Kidney (tissue), 22 donors: ENCODE results near the gene PUS7L. TPM values are rescaled to one million over a fixed set of nuclear protein-coding genes. Genes with fewer than 3 reads are reported as not detected.

ENCODE experiments used
- DNase-seq, 5 donors: peaks; one replicate each; pipeline ENCODE4 v3.0.0-alpha.2; 2013 to 2020
- FAIRE-seq: peaks from 2 replicates; lab custom pipeline; 2012; peaks lifted over from hg19 to GRCh38; lab: Jason Lieb, UNC
- H3K27ac ChIP-seq, 2 donors: one replicate each; pipeline ENCODE4 v1.7.0; 2013; ENCODE audit warnings: low read depth in 2 of 2, low read length in 2 of 2, inconsistent platforms in 1 of 2
- H3K27me3 ChIP-seq: one replicate; pipeline ENCODE4 v1.7.1; 2013; ENCODE audit warnings: low read length, inconsistent platforms; ENCODE audit not compliant: control insufficient read depth, insufficient read depth
- H3K36me3 ChIP-seq, 3 donors: one replicate each; pipeline versions ENCODE4 v1.7.0 to v1.7.1; 2013; ENCODE audit warnings: low read length in 3 of 3, control low read depth in 1 of 3, inconsistent platforms in 1 of 3; ENCODE audit not compliant: insufficient read depth in 3 of 3, control insufficient read depth in 2 of 3
- H3K4me1 ChIP-seq, 3 donors: one replicate each; pipeline versions ENCODE4 v1.7.0 to v1.7.1; 2013; ENCODE audit warnings: low read length in 3 of 3, inconsistent platforms in 1 of 3, low read depth in 1 of 3; ENCODE audit not compliant: control insufficient read depth in 2 of 3, insufficient read depth in 2 of 3
- H3K4me3 ChIP-seq, 3 donors: one replicate each; pipeline versions ENCODE4 v1.7.0 to v1.8.1; 2013; ENCODE audit warnings: low read length in 3 of 3, control low read depth in 1 of 3, inconsistent platforms in 1 of 3
- H3K9ac ChIP-seq, 3 donors: one replicate each; pipeline versions ENCODE4 v1.7.0 to v1.7.1; 2013; ENCODE audit warnings: low read length in 3 of 3, control low read depth in 1 of 3, inconsistent platforms in 1 of 3
- H3K9me3 ChIP-seq, 3 donors: one replicate each; pipeline versions ENCODE4 v1.7.0 to v1.7.1; 2013; ENCODE audit warnings: low read length in 3 of 3, control low read depth in 1 of 3, inconsistent platforms in 1 of 3; ENCODE audit not compliant: control insufficient read depth in 2 of 3, insufficient read depth in 1 of 3
- CTCF ChIP-seq: IDR thresholded peaks from 3 replicates; pipeline ENCODE4 v1.5.1; 2012; ENCODE audit warnings: mild to moderate bottlenecking, moderate library complexity, borderline replicate concordance; ENCODE audit not compliant: insufficient read depth; ENCODE audit errors: extremely low read depth
- intact Hi-C: fragments of 100-400 bp; cut with DNase I; formaldehyde crosslinking; loops from one replicate; pipeline ENCODE4 v1.11.1; 2022
- long read RNA-seq, 10 donors: library from polyadenylated mRNA in 1 of 10; unstranded in 1 of 10; transcript quantifications; one replicate each; pipeline ENCODE4 v2.0.0 and lab custom pipeline, GENCODE V29; 2021 to 2026
- polyA plus RNA-seq: library from polyadenylated mRNA; stranded (reverse); fragments of 350-450 nt; fragmentation: Illumina TruSeq; extraction: RNeasy Lipid Tissue Mini Kit (QIAGEN cat#74804); gene quantifications from one replicate; pipeline ENCODE4 v1.2.3, GENCODE V29; 2014; ENCODE audit warnings: low read depth, low replicate concordance; ENCODE audit not compliant: insufficient read depth
- total RNA-seq: library from RNA; stranded (reverse); fragmentation: NEBNext Ultra II Directional; extraction: Animal tissue kit (Norgen Biotek cat#: 25700); gene quantifications from one replicate; pipeline ENCODE4 v1.2.1, GENCODE V29; 2021
- donor health status: control.
- donor health status: control.
- donor health status: control.
- donor health status: control.
- donor health status: control.
- donor health status: DM: yes; HTN: yes; CAD: no.
- donor health status: Normal renal cell carcinoma (clear cell type).

The PUS7L gene
- total RNA-seq (14.5 TPM), polyA plus RNA-seq (1.8 TPM)
- long read RNA-seq, donor 1, full-length matches to known transcripts: 2 of 2 reads
- long read RNA-seq, donor 1, partial matches to known transcripts: 0 of 2 reads
- long read RNA-seq, donor 1, other reads (novel, unspliced or antisense): 0 of 2 reads
- long read RNA-seq, donor 2: 0 reads
- long read RNA-seq, donor 3: 0 reads
- long read RNA-seq, donor 4, full-length matches to known transcripts: 1 of 1 reads
- long read RNA-seq, donor 4, partial matches to known transcripts: 0 of 1 reads
- long read RNA-seq, donor 4, other reads (novel, unspliced or antisense): 0 of 1 reads
- long read RNA-seq, donor 5: 0 reads
- long read RNA-seq, donor 6, partial matches to known transcripts: 0 of 1 reads
- long read RNA-seq, donor 6, other reads (novel, unspliced or antisense): 0 of 1 reads
- long read RNA-seq, donor 7, partial matches to known transcripts: 0 of 2 reads
- long read RNA-seq, donor 7, other reads (novel, unspliced or antisense): 2 of 2 reads
- long read RNA-seq, donor 8, partial matches to known transcripts: 0 of 1 reads
- long read RNA-seq, donor 8, other reads (novel, unspliced or antisense): 0 of 1 reads
- long read RNA-seq, donor 9: 0 reads
- long read RNA-seq, donor 10: 0 reads

- FAIRE-seq (peak; percentile 80), DNase-seq (peak; percentile 97 to 99 (median 97))
- peak within 1 kb of the TSS; percentile 82 to 88 for H3K27ac ChIP-seq
- intact Hi-C loops: no loop called here
- H3K4me1 ChIP-seq: peaks cover 2 to 15% (median 14%) of the 10 kb centered on the region in 3 donors
- peak within 1 kb of the TSS; percentile 79 to 96 (median 81) for H3K9ac ChIP-seq
- TF ChIP-seq CTCF: peak; percentile 38
- H3K36me3 ChIP-seq: peaks cover 0 to 3% (median 0%) of the 10 kb centered on the region in 3 donors
- H3K4me3 ChIP-seq: peak within 1 kb of the TSS; percentile 90 to 96 (median 95)
- H3K27me3 ChIP-seq: no peaks in the 10 kb centered on the region
- no peaks in the 10 kb centered on the region for H3K9me3 ChIP-seq
Measured at GRCh38 chr12:43758728-43759563, at the start of gene PUS7L, which contains the start of gene IRAK4. TSS of gene PUS7L (minus strand) at chr12:43758790. CDS start at chr12:43755245, 3,545 bp downstream. TSS of gene IRAK4 (plus strand) at chr12:43758951. CDS start at chr12:43768112, 9,161 bp downstream.

- TF ChIP-seq CTCF: no peak
- no peaks in the 10 kb centered on the region for H3K27me3 ChIP-seq
- FAIRE-seq (no peak), DNase-seq (no peak)
- intact Hi-C loops: no loop called here
- H3K4me1 ChIP-seq: peaks cover 0 to 3% (median 0%) of the 10 kb centered on the region in 3 donors
- no peak overlapping the region for H3K27ac ChIP-seq
- H3K36me3 ChIP-seq: peaks cover 0 to 4% (median 0%) of the 10 kb centered on the region in 3 donors
- H3K9ac ChIP-seq: no peak overlapping the region
- peak overlapping the region in 1 of 3 donors; percentile 79 for H3K4me3 ChIP-seq
- H3K9me3 ChIP-seq: no peaks in the 10 kb centered on the region
Measured at GRCh38 chr12:43807386-43807785, 48.8 kb upstream of the PUS7L start.

GRCh38 chr12:43806737-43807072, 48.1 kb upstream of the PUS7L start:
- intact Hi-C loops: no loop called here
- H3K4me3 ChIP-seq: peak overlapping the region; percentile 79 to 87 (median 82)
- no peak for DNase-seq
- H3K36me3 ChIP-seq: peaks cover 0 to 4% (median 0%) of the 10 kb centered on the region in 3 donors
- peak overlapping the region; percentile 96 to 99 for H3K27ac ChIP-seq
- no peak for TF ChIP-seq CTCF
- no peaks in the 10 kb centered on the region for H3K27me3 ChIP-seq
- peak overlapping the region; percentile 76 to 83 (median 82) for H3K9ac ChIP-seq
- FAIRE-seq: no peak
- peaks cover 0 to 3% (median 0%) of the 10 kb centered on the region in 3 donors for H3K4me1 ChIP-seq
- no peaks in the 10 kb centered on the region for H3K9me3 ChIP-seq
